H1 (cell line): Measurements from ENCODE around the gene DLK1. TPM values are rescaled to one million over a fixed set of nuclear protein-coding genes. Genes with fewer than 3 reads are reported as not detected.

ENCODE experiments used
- BCL11A ChIP-seq, 2 experiments: IDR thresholded peaks; one replicate each; pipeline ENCODE4 v1.6.1; 2011; ENCODE audit warnings: low read depth in 2 of 2, low read length in 2 of 2, mild to moderate bottlenecking in 2 of 2
- NRF1 ChIP-seq: IDR thresholded peaks from 2 replicates; pipeline ENCODE4 v1.6.1; 2011; ENCODE audit warnings: mild to moderate bottlenecking, low read depth, low read length, improper control_type of control experiment
- polyA plus RNA-seq, 7 experiments: library from polyadenylated mRNA; depleted of rRNA in 3 of 7; stranded (reverse) in 5 of 7; unstranded in 2 of 7; fragments of >200 nt in 5 of 7; fragments of 200-250 nt in 2 of 7; gene quantifications; 1 replicate in 5 of 7; 2 replicates in 1 of 7; 4 replicates in 1 of 7; pipeline versions ENCODE4 v1.2.1 to v1.2.3, GENCODE V29; 2011 to 2013; ENCODE audit warnings: missing spikeins in 2 of 7, mixed read lengths in 2 of 7
- total RNA-seq: library from RNA; stranded (reverse); fragmentation: NEBNext Ultra II Directional; extraction: Animal tissue kit (Norgen Biotek cat#: 25700); gene quantifications from 2 replicates; pipeline ENCODE4 v1.2.1, GENCODE V29; 2021

The DLK1 gene
- total and polyA plus RNA-seq, 2 of the 8 experiments (the other 6 are each of a cell fraction or from before 2014, with no cell fraction given), result 1.3 to 2.4 TPM

GRCh38 chr14:100754020-100754419 is 27.3 kb downstream of the DLK1 start (continued):
- TF ChIP-seq NRF1, result no peak
- no peak for TF ChIP-seq BCL11A (IDR thresholded peaks at IDR 0.05; ENCODE audit: low read depth in 2 of 2, low read length in 2 of 2)
- TF ChIP-seq, all 59 proteins: peak for 0
